Activated CD8-positive, alpha-beta memory T cell treated with anti-CD3 and anti-CD28 coated beads, Interleukin-2, amount 10 ng/mL, durations not matched to agents 7 days and 5 days (primary cell): ENCODE results near the gene VARS1. TPM values are rescaled to one million over a fixed set of nuclear protein-coding genes. Genes with fewer than 3 reads are reported as not detected.
"Not testable (repeated sequence)": the region's sequence is repeated elsewhere in the genome, so short reads cannot be mapped to it uniquely, and the experiment has no call there.

Experiments
- ATAC-seq: fragments of 150-1000 bp; cut with Tn5 transposase; one replicate; pipeline ENCODE4 v1.10.0; 2021; ENCODE audit warnings: moderate library complexity
- CTCF ChIA-PET: fragments of 350-600 bp; sonication (Branson Sonifier 250); formaldehyde crosslinking; loops from one replicate; lab custom pipeline; 2021; ENCODE audit warnings: antibody characterized with exemption; lab: Charles Lee
- DNase-seq: peaks from one replicate; pipeline ENCODE4 v3.0.0-alpha.2; 2020
- H3K27ac Mint-ChIP-seq: one replicate; pipeline ENCODE4 v1.8.0; 2021; ENCODE audit warnings: mild to moderate bottlenecking, mixed read lengths
- H3K27me3 Mint-ChIP-seq: one replicate; pipeline ENCODE4 v1.8.0; 2021; ENCODE audit warnings: mixed read lengths
- H3K36me3 Mint-ChIP-seq: one replicate; pipeline ENCODE4 v1.8.0; 2021; ENCODE audit warnings: mild to moderate bottlenecking, mixed read lengths
- H3K4me1 Mint-ChIP-seq: one replicate; pipeline ENCODE4 v1.8.0; 2021; ENCODE audit warnings: mixed read lengths
- H3K4me3 Mint-ChIP-seq: one replicate; pipeline ENCODE4 v1.8.0; 2021; ENCODE audit warnings: mild to moderate bottlenecking, moderate library complexity, mixed read lengths
- H3K9me3 Mint-ChIP-seq: one replicate; pipeline ENCODE4 v1.8.0; 2022; ENCODE audit warnings: low read depth, mixed read lengths
- total RNA-seq, 2 experiments: library from RNA; stranded (reverse); gene quantifications; one replicate each; pipeline ENCODE4 v1.2.3, GENCODE V29; 2021

VARS1 gene
- total RNA-seq, 2 experiments from 2014 or later, result 107 to 140 TPM

DNA sequence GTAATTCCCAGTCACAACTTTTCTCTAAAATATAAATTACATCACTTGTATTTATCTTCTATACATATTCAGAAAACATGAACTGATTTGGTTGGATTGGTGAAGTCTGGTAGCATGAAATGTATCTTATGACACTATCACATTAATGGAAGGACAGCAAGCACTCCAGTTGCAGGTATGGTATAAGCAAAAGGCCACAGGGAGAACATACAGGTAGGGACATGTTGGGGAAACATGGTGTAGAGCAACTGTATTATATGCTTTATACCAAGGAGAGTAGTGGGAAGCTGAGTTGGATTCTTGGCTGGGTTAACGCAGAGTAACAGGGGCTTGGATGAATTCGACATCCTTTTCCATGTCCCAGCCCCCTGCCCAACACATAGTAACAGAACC lies 1.4 kb upstream of the VARS1 start:
- DNase-seq, result no peak
- H3K4me3 Mint-ChIP-seq, result no peak overlapping the region
- H3K4me1 Mint-ChIP-seq, result peaks cover 49% of the 10 kb centered on the region

DNA sequence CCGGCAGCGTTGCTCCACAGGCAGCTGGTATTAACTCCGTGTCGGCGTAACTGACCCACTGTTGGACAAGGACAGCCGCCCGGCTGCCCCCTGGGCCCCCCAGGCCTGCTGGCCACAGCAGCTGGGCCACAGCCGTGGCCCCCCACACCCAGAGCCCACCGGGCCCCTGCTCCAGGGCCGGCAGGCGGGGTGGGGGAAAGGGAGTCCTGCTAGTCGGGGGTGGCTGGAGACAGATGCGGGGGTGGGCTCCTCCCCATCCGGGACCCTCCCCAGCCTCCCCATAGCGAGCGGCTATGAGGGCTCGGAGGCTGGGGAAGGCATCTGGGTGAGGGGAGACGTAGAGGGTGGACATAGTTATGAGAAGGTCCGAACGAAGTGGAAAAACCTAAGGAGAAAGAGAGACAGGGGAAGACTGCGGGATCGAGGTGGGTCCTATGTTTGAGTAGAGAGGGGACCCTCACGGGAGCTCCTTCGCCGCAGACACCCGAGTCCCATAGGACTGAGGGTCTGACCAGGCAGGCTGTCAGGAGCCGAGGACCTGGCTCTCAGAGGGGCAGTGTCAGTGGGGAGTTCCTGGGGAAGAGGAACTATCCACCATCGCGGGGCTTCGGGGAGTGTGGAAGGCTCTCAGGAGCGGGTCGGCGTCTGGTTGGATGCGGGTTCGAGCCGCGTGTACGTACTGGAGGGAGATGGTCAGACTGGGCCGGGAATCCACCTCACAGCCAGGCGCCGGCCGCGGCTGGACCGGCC lies 511 bp downstream of the VARS1 start:
- peaks cover 26% of the 10 kb centered on the region for H3K36me3 Mint-ChIP-seq
- H3K27me3 Mint-ChIP-seq, result no peaks in the 10 kb centered on the region
- DNase-seq (no peak), ATAC-seq (peak; percentile 1)
- H3K9me3 Mint-ChIP-seq, result no peaks in the 10 kb centered on the region
- peak overlapping the region; percentile 96 for H3K4me3 Mint-ChIP-seq
- H3K27ac Mint-ChIP-seq, result peak overlapping the region; percentile 98
- CTCF ChIA-PET, result interaction anchor here (0.7 to 4.8 kb wide), 14 partner anchors 9 to 59 kb away, joined by 3 to 46 read pairs (median 5); partner anchors contain the start of genes CLIC1, HSPA1A, HSPA1L and LSM2
- peaks cover 51% of the 10 kb centered on the region for H3K4me1 Mint-ChIP-seq

More for the DNA sequence above, 1.4 kb upstream of the VARS1 start:
- Mint-ChIP-seq H3K27me3 (no peaks in the 10 kb centered on the region), H3K36me3 (peaks cover 21% of the 10 kb centered on the region), H3K9me3 (no peaks in the 10 kb centered on the region), H3K27ac (peak overlapping the region; percentile 94)
- no peak for ATAC-seq
- CTCF ChIA-PET, result interaction anchor here (0.5 to 4.8 kb wide), 15 partner anchors 9 to 116 kb away, joined by 3 to 46 read pairs (median 5); partner anchors contain the start of genes CLIC1, DDAH2, HSPA1B and LSM2

DNA sequence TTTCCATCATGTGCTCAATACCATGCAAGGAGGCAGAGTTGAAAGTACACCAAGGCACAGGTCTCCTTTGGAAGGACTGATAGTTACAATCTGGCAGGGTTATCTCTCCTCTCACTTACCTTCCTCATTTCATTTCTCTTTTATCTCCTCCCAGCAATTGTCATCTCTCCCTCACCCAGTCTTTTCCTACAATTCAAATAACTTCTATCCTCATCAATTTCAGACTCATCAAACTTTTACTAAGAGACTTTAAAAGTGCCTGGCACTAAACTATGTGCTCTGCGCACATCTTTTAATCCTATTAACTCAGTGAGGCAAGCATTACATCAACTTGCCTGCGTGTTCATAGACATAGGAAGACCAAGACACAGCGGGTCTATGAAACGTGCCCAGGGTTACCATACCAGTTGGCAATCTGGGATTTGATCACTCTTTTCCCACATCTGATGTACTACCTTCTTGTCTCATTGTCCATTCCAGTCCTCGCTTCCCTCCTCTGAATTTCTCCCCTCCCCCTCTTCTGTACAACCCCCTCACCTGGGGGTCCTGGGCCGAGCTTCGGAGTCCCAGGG lies 1.2 kb downstream of the VARS1 start:
- no peak for ATAC-seq
- no peak for DNase-seq
- H3K36me3 Mint-ChIP-seq, result peaks cover 28% of the 10 kb centered on the region
- H3K27ac Mint-ChIP-seq, result peak overlapping the region; percentile 89
- CTCF ChIA-PET, result interaction anchor here (0.7 to 4.8 kb wide), 5 partner anchors 12 to 58 kb away, joined by 3 to 46 read pairs (median 6); partner anchors contain the start of genes CLIC1 and LSM2
- H3K4me3 Mint-ChIP-seq, result peak overlapping the region; percentile 96
- H3K9me3 Mint-ChIP-seq, result no peaks in the 10 kb centered on the region
- no peaks in the 10 kb centered on the region for H3K27me3 Mint-ChIP-seq
- H3K4me1 Mint-ChIP-seq, result peaks cover 53% of the 10 kb centered on the region

GRCh38 chr6:31793927-31794245 lies 1.7 kb downstream of the VARS1 start:
- not testable (repeated sequence) for DNase-seq, H3K9me3 Mint-ChIP-seq, H3K27me3 Mint-ChIP-seq, ATAC-seq
- CTCF ChIA-PET, result interaction anchor here (0.7 to 2.6 kb wide), 4 partner anchors 21 to 1721 kb away, joined by 3 to 13 read pairs (median 5); partner anchors contain the start of gene CLIC1
- Mint-ChIP-seq H3K4me1 (peaks cover 53% of the 10 kb centered on the region), H3K36me3 (peaks cover 30% of the 10 kb centered on the region), H3K27ac (peak overlapping the region; percentile 89), H3K4me3 (peak overlapping the region; percentile 96)

DNA sequence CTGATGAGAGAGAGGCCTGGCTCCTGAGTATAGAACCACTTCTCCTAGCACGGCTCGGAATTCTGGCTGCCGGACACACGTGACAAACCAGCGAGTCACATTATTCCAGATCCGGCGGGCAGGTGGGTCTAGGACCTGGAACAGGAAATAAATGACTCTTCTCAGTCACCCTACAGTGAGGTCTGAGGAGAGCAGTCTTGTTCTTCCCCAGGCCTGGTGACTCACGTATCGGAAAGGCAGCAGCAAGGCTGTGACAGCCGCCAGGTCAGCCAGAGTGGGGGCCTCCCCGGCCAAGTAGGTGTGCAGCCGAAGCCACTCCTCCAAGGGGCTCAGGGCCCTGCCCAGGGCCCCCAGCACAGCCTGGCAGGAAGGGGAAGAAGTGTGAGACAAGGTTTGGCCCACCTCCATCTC lies 2.8 kb downstream of the VARS1 start:
- CTCF ChIA-PET, result no interaction called here
- ATAC-seq (no peak), DNase-seq (no peak)
- H3K4me1 Mint-ChIP-seq, result peaks cover 46% of the 10 kb centered on the region
- H3K9me3 Mint-ChIP-seq, result no peaks in the 10 kb centered on the region
- peaks cover 24% of the 10 kb centered on the region for H3K36me3 Mint-ChIP-seq
- H3K4me3 Mint-ChIP-seq, result no peak overlapping the region
- H3K27me3 Mint-ChIP-seq, result no peaks in the 10 kb centered on the region
- H3K27ac Mint-ChIP-seq, result peak overlapping the region; percentile 75

- CTCF ChIA-PET, result interaction anchor here (0.6 to 6.3 kb wide), 15 partner anchors 12 to 133 kb away, joined by 3 to 39 read pairs (median 5); partner anchors contain the start of genes C6orf47, HSPA1A, HSPA1L and LY6G5B
- Mint-ChIP-seq H3K27me3 (no peaks in the 10 kb centered on the region), H3K36me3 (peaks cover 19% of the 10 kb centered on the region), H3K9me3 (no peaks in the 10 kb centered on the region), H3K4me3 (no peak overlapping the region), H3K27ac (no peak overlapping the region), H3K4me1 (peaks cover 39% of the 10 kb centered on the region)
- no peak for DNase-seq
- ATAC-seq, result no peak
Measured at GRCh38 chr6:31792090-31792374, 3.5 kb downstream of the VARS1 start.

DNA sequence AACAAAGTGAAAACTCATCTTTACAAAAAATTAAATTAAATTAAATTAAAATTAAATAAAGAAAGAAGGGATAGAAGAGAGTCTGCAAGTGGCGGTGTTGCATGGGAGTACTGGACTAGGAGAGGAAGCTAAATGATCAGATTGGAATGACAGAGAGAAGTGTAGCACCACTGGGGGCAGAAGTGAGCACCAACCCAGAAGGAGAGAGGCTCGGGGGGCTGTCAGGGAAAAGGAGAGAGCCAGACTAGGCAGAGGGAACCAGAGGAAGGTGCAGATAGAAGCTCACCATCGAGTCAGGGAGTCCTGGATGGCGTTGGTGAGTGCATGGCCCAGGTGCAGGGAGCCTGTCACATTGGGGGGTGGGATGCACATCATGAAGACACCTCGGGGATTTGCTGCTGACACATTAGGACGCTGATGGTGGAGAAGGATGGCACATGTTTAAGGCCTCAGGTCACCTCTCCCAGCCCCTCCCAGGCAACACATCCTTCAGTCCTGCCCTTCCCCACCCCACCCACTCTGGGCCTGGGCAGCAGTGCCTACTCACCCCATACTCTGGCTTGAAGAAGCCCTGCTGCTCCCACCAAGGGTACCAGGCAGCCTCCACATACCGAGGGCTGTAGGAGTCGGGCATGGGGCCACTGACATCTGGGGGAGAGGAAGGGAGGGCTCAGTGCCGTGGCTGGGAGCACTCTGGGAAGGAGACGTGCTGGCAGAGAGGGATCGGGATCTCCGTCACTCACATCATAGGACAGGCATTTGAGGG lies 4.0 kb downstream of the VARS1 start:
- ATAC-seq (no peak), DNase-seq (peak; percentile 63)
- H3K36me3 Mint-ChIP-seq, result peaks cover 18% of the 10 kb centered on the region
- no peaks in the 10 kb centered on the region for H3K27me3 Mint-ChIP-seq
- CTCF ChIA-PET, result interaction anchor here (0.6 to 6.3 kb wide), 25 partner anchors 8 to 262 kb away, joined by 3 to 39 read pairs (median 5); partner anchors contain the start of genes C6orf47, HSPA1A, HSPA1B and HSPA1L
- no peak overlapping the region for H3K4me3 Mint-ChIP-seq
- peaks cover 34% of the 10 kb centered on the region for H3K4me1 Mint-ChIP-seq
- peak overlapping the region; percentile 56 for H3K27ac Mint-ChIP-seq
- no peaks in the 10 kb centered on the region for H3K9me3 Mint-ChIP-seq

DNA sequence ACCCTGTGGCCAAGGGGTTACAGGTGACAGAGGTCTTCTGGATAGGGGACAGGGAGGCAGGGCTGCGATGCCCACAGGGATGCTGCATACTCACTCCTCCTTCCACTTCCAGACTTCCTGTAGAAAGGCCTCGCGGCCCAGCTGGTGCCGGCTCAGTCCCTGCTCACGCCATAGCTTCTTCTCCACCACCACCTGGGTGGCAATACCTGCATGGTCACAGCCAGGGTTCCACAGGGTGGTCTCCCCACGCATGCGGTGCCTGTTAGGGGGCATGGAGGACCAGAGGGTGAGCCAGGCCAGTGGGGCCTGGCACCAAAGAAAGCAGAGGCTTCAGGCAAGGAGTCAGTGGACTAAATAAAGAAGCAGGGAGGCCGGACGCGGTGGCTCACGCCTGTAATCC lies 10.1 kb downstream of the VARS1 start:
- ATAC-seq, result no peak
- Mint-ChIP-seq H3K4me3 (no peak overlapping the region), H3K9me3 (no peaks in the 10 kb centered on the region), H3K4me1 (peaks cover 5% of the 10 kb centered on the region), H3K27me3 (no peaks in the 10 kb centered on the region), H3K27ac (no peak overlapping the region), H3K36me3 (peaks cover 23% of the 10 kb centered on the region)
- DNase-seq, result no peak
- CTCF ChIA-PET, result interaction anchor here (1.4 to 6.3 kb wide), 3 partner anchors 15 to 21 kb away, joined by 4 to 39 read pairs (median 9); partner anchors contain the start of gene LSM2

- peaks cover 2% of the 10 kb centered on the region for H3K4me1 Mint-ChIP-seq
- CTCF ChIA-PET, result interaction anchor here (1.3 to 1.9 kb wide), 3 partner anchors 15 to 55 kb away, joined by 3 to 9 read pairs (median 4); partner anchors contain the start of genes DDAH2 and LSM2
- no peaks in the 10 kb centered on the region for H3K9me3 Mint-ChIP-seq
- no peaks in the 10 kb centered on the region for H3K27me3 Mint-ChIP-seq
- no peak for ATAC-seq
- no peak for DNase-seq
- H3K4me3 Mint-ChIP-seq, result no peak overlapping the region
- no peak overlapping the region for H3K27ac Mint-ChIP-seq
- H3K36me3 Mint-ChIP-seq, result peaks cover 21% of the 10 kb centered on the region
Measured at GRCh38 chr6:31784098-31784925, 11.2 kb downstream of the VARS1 start.

DNA sequence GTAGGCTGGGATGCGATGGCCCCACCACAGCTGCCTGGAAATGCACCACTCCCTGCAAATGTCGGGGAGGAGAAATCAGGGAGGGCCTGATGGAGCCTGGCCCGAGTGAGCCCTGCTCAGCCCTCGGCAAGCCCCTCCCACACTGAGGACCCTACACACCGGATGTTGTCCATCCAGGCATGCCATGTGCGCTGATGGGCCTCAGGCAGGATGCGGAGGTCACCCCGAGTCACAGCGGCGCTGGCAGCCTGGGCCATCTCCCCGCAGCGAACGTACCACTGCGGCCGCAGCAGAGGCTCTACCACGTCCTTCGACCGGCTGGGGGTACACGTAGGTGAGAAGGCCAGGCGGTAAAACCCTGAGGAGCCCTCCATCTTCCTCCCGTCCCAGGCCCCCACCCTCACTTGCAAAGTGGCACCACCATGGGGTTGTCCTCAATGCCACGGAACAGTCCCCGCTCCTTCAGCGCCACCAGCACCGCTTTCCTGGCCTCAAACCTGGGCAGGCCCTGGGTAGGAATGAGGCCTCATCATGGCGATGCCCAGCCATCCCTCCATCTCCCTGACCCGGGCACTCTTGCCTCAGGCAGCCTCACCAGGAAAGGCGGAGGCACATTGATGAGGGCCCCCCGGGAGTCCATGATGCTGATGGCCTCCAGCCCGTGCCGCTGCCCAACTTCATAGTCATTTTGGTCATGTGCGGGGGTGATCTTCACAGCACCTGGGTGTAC lies 13.3 kb downstream of the VARS1 start:
- no peaks in the 10 kb centered on the region for H3K27me3 Mint-ChIP-seq
- ATAC-seq (no peak), DNase-seq (no peak)
- no peaks in the 10 kb centered on the region for H3K9me3 Mint-ChIP-seq
- peaks cover 21% of the 10 kb centered on the region for H3K36me3 Mint-ChIP-seq
- H3K4me1 Mint-ChIP-seq, result peaks cover 6% of the 10 kb centered on the region
- H3K4me3 Mint-ChIP-seq, result no peak overlapping the region
- no peak overlapping the region for H3K27ac Mint-ChIP-seq
- CTCF ChIA-PET, result interaction anchor here (1.8 kb wide), 1 partner anchor 12 kb away, joined by 6 read pairs; no protein-coding TSS in a partner anchor

- H3K27ac Mint-ChIP-seq, result no peak overlapping the region
- no peak for ATAC-seq
- CTCF ChIA-PET, result interaction anchor here (1.8 kb wide), 2 partner anchors 9 to 12 kb away, joined by 6 to 7 read pairs; no protein-coding TSS in a partner anchor
- no peaks in the 10 kb centered on the region for H3K27me3 Mint-ChIP-seq
- H3K4me1 Mint-ChIP-seq, result peaks cover 14% of the 10 kb centered on the region
- H3K9me3 Mint-ChIP-seq, result no peaks in the 10 kb centered on the region
- H3K36me3 Mint-ChIP-seq, result peaks cover 21% of the 10 kb centered on the region
- no peak overlapping the region for H3K4me3 Mint-ChIP-seq
- no peak for DNase-seq
Measured at GRCh38 chr6:31781244-31782125, 14.1 kb downstream of the VARS1 start.
